GM13976 (cell line): ENCODE data around the gene LRRN4.

ENCODE experiments used
- DNase-seq: peaks from one replicate; pipeline ENCODE4 v3.0.0; 2012; ENCODE audit warnings: low spot score
- CTCF ChIP-seq: IDR thresholded peaks from 2 replicates; pipeline ENCODE4 v1.5.1; 2012; ENCODE audit warnings: borderline replicate concordance, mild to moderate bottlenecking; ENCODE audit not compliant: insufficient read depth; ENCODE audit errors: extremely low read depth, missing control alignments, control extremely low read depth
- in situ Hi-C: fragments of 300-500 bp; cut with MboI; formaldehyde crosslinking; loops from one replicate; pipeline ENCODE4 v1.12.0; 2022; ENCODE audit warnings: low sequenced_read_pairs, mixed read lengths, inconsistent platforms; ENCODE audit not compliant: unreplicated experiment

The LRRN4 gene

GRCh38 chr20:6044115-6044514 is 9.7 kb downstream of the LRRN4 start:
- no peak for DNase-seq
- no peak for TF ChIP-seq CTCF
- in situ Hi-C loops = no loop called here

- in situ Hi-C loops = no loop called here
- DNase-seq = no peak
- no peak for TF ChIP-seq CTCF
Observed at GRCh38 chr20:6041808-6042265, 12.0 kb downstream of the LRRN4 start.

GRCh38 chr20:6040958-6041807 is 12.7 kb downstream of the LRRN4 start:
- no peak for TF ChIP-seq CTCF
- in situ Hi-C loops = no loop called here
- no peak for DNase-seq

- in situ Hi-C loops = no loop called here
- no peak for DNase-seq
- TF ChIP-seq CTCF = no peak
Observed at GRCh38 chr20:6040540-6040939, 13.3 kb downstream of the LRRN4 start.

GRCh38 chr20:6039766-6040165 is 14.1 kb downstream of the LRRN4 start:
- no peak for TF ChIP-seq CTCF
- no peak for DNase-seq
- in situ Hi-C loops = no loop called here

- in situ Hi-C loops = no loop called here
- no peak for DNase-seq
- TF ChIP-seq CTCF = no peak
Observed at GRCh38 chr20:6038256-6038655, 15.6 kb downstream of the LRRN4 start.

- in situ Hi-C loops = no loop called here
- no peak for TF ChIP-seq CTCF
Observed at GRCh38 chr20:6037082-6037481, 16.8 kb downstream of the LRRN4 start.

More at GRCh38 chr20:6037082-6037481, 16.8 kb downstream of the LRRN4 start:
- no peak for DNase-seq
